NCI-H1048 (cell line): Measurements from ENCODE around the gene ZNF391.
"Not testable (repeated sequence)": the region's sequence is repeated elsewhere in the genome, so short reads cannot be mapped to it uniquely, and the experiment has no call there.

Experiments used
- DNase-seq: peaks from one replicate; lab custom pipeline; 2025; lab: John Stamatoyannopoulos, UW

Gene ZNF391

DNA sequence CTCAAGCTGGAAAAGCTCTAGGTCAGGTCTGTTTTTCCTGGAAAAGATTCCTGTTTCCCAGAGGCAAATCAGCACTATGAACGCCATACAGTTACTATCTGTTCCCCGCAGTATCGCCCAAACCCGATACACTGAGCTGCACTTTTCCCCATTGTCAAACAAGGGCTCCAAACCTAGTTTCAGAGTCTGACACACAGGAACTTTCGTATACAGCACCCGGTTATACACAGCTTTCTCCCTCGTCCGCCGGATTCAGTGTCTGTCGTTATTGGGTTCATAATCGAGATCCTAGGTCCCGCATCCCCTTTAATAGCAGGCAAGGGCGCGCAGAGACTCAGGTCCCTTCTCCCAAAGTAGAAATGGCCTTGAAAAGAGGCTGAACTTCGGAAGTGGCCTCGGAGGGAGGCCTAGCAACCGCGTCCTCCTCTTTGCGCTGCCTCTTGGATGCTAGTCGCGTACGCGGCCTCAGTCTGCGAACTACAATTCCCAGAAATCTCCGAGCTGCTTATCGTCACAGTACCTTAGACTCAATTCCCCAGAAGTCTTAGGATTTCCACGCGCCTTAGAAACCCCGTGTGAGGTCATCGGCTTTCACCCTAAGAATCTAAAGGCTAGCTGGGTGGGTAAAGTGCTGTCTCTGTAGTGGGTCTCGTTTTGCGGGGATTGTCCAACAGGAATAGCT lies 34.2 kb downstream of the ZNF391 start:
- no peak for DNase-seq

GRCh38 chr6:27424851-27425250 lies 36.3 kb downstream of the ZNF391 start:
- DNase-seq, result not testable (repeated sequence)

GRCh38 chr6:27426045-27426620 lies 37.6 kb downstream of the ZNF391 start:
- no peak for DNase-seq

DNA sequence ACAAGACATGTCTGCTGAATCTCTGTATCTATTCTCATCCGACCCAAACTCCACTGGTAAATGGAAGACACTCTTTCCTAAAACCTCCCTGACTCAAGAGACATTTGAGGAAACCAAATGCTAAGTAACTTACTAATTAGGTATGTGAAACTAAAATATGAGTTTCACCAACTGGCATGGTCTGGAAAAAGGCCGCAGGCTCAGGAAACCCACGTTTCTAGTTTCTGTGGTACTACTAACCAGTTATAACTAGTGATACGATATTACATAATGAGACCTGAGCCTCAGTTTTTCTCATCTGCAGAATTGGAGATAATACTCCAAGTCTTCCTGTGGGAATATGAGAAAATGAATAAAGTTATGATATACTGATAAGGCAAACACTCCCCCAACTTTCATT lies 39.9 kb downstream of the ZNF391 start:
- no peak for DNase-seq

- no peak for DNase-seq
Observed at GRCh38 chr6:27428966-27429365, 40.4 kb downstream of the ZNF391 start.

- DNase-seq, result no peak
Observed at GRCh38 chr6:27433714-27434113, 45.2 kb downstream of the ZNF391 start.

DNA sequence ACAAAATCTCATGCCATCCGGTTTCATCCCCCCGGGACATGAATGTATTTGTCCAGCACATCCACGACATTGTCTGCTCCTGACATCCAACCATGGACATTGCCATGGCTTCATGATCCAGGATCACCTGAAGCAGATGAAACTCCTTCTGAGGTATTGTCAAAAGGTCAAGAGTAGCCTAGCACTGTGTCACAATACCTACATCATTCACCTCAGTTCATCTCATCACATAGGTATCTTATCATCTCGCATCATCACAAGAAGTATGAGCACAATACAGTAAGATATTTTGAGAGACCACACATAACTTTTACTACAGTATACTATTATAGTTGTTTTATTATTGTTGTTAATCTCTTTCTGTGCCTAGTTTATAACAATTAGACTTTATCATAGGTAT lies 50.8 kb downstream of the ZNF391 start:
- no peak for DNase-seq

- no peak for DNase-seq
Observed at GRCh38 chr6:27441001-27441400, 52.4 kb downstream of the ZNF391 start.

DNA sequence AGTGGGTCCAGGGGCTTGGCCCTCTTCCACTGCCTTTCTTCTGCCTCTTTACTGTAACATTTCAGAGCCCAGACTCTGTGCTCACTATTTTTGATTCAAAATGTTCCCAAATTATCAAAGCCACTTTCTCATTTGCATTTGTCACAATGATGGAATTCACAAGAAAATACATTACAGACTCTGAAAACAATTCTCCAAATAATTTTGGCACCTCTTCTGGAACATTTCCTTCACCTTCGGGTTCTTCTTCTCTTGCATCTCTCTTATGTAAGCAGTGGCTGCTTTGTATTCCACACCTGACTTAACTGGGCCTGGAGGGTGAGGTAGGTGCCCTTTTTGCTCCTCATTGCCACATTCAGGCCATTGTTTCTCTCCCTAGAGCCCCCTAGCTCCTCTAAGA lies 54.4 kb downstream of the ZNF391 start:
- no peak for DNase-seq

- DNase-seq, result no peak
Observed at GRCh38 chr6:27448456-27448855, 59.9 kb downstream of the ZNF391 start.

- DNase-seq, result no peak
Observed at GRCh38 chr6:27451660-27452390, 63.3 kb downstream of the ZNF391 start.

- DNase-seq, result no peak
Observed at GRCh38 chr6:27452496-27452897, 63.9 kb downstream of the ZNF391 start.
